Gastroesophageal sphincter (tissue), 3 donors: ENCODE data around the gene PSMA8.
"Not testable (repeated sequence)": the region's sequence is repeated elsewhere in the genome, so short reads cannot be mapped to it uniquely, and the experiment has no call there.

ENCODE experiments used
- CTCF ChIP-seq, 4 experiments: fragments of 200-600 bp in 2 of 4; fragments of 450-650 bp in 2 of 4; sonication (generic) in 1 of 4; IDR thresholded peaks; one replicate each; pipeline ENCODE4 v1.5.1; 2017 to 2019; ENCODE audit warnings: antibody characterized with exemption in 4 of 4, mild to moderate bottlenecking in 2 of 4, moderate library complexity in 2 of 4
- POLR2AphosphoS5 ChIP-seq: sonication (generic); formaldehyde crosslinking; IDR thresholded peaks from one replicate; pipeline ENCODE4 v1.6.1; 2017; ENCODE audit warnings: antibody characterized with exemption

GRCh38 chr18:26167592-26167991, 33.9 kb downstream of the PSMA8 start:
- TF ChIP-seq CTCF (IDR thresholded peaks at IDR 0.05); POLR2AphosphoS5: not testable (repeated sequence)
